Peyer's patch (tissue), 4 donors: ENCODE results near the gene MKRN2OS.

ENCODE experiments used
- POLR2A ChIP-seq, 2 donors: fragments of 450-650 bp; IDR thresholded peaks; one replicate each; pipeline ENCODE4 v1.5.1; 2017; ENCODE audit warnings: antibody characterized with exemption in 2 of 2, mild to moderate bottlenecking in 2 of 2, moderate library complexity in 2 of 2
- TF ChIP-seq, protein P1 (sequence below), 6 experiments: fragments of 450-650 bp in 4 of 6; fragments of 200-600 bp in 2 of 6; sonication (generic) in 1 of 6; IDR thresholded peaks; one replicate each; pipeline ENCODE4 v1.5.1; 2017 to 2019; ENCODE audit warnings: antibody characterized with exemption in 6 of 6, mild to moderate bottlenecking in 3 of 6, moderate library complexity in 1 of 6

DNA sequence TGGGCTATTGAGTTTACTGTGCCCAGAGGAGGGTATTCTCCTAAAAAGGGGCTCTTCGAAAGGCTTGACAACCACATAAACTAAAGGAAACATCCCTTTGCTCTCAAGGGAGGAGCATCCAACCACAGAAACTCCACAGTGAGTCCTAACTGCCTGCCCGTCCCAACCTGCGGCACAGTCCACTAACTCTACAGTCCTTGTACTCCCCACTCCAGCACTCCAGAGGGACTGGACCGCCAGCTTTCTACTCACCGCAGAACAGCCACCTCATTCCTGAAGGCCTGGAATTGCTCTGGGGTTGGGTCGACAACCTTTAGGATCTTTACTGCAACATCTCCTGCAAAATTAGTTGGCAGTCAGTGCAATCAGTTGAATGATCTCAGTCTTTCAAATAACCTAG is 46.2 kb upstream of the MKRN2OS start:
- no peak for TF ChIP-seq POLR2A (IDR thresholded peaks at IDR 0.05)
- TF ChIP-seq, protein P1, sequence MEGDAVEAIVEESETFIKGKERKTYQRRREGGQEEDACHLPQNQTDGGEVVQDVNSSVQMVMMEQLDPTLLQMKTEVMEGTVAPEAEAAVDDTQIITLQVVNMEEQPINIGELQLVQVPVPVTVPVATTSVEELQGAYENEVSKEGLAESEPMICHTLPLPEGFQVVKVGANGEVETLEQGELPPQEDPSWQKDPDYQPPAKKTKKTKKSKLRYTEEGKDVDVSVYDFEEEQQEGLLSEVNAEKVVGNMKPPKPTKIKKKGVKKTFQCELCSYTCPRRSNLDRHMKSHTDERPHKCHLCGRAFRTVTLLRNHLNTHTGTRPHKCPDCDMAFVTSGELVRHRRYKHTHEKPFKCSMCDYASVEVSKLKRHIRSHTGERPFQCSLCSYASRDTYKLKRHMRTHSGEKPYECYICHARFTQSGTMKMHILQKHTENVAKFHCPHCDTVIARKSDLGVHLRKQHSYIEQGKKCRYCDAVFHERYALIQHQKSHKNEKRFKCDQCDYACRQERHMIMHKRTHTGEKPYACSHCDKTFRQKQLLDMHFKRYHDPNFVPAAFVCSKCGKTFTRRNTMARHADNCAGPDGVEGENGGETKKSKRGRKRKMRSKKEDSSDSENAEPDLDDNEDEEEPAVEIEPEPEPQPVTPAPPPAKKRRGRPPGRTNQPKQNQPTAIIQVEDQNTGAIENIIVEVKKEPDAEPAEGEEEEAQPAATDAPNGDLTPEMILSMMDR (IDR thresholded peaks at IDR 0.05) = no peak
